Fibroblast of lung (primary cell): ENCODE data around the gene ATP2B2.
A peak's percentile ranks its signal among the peaks of the same experiment; 100 is the strongest.

Source experiments
- EZH2 ChIP-seq: IDR thresholded peaks from 2 replicates; pipeline ENCODE4 v1.5.1; 2012; ENCODE audit warnings: low read length, control low read depth, mild to moderate bottlenecking; ENCODE audit errors: missing control alignments
- TF ChIP-seq, protein P1 (sequence below), 2 donors: IDR thresholded peaks in 1 of 2; conservative IDR thresholded peaks in 1 of 2; 1 replicate in 1 of 2; 2 replicates in 1 of 2; pipeline ENCODE4 v1.5.1; 2011 to 2012; ENCODE audit warnings: low read length in 2 of 2, control low read depth in 1 of 2, inconsistent platforms in 1 of 2, low read depth in 1 of 2, mild to moderate bottlenecking in 1 of 2

DNA sequence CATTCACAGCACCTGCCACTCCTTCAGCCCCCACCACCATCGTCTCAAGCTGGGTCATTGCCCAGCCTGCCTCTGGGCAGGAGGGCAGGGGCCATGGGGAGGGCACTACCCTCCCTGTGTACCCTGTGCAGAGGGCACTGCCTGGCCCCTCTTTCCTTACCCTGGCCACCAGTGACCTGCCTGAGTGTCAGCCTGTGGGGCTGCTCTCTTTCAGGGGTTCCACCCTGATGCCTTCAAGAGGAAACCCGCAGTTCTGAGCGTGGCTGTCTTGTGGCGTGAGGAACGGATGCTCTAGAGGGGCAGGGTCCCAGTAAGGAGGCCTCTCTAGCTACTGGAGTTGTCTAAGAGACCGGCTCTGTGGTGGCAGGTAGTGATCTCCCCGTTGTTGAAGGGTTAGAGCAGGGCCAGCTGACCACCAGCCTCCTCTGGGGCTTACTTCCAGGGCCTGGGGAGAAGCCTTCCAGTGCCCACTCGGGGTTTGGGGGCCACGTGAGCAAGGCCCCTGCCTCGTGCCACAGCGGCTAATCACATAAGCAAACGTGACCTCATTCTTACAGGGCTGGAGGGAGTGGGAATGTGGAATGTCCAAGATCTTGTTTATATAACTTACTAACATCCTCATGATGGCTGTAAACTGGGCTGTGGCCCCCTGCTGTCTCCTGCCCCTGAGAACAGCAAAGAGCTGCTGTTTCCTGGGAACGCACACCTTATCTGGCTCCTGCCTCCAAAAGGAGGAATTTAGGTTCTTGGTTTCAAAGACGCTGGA, 153.1 kb downstream of the ATP2B2 start:
- TF ChIP-seq, protein P1, sequence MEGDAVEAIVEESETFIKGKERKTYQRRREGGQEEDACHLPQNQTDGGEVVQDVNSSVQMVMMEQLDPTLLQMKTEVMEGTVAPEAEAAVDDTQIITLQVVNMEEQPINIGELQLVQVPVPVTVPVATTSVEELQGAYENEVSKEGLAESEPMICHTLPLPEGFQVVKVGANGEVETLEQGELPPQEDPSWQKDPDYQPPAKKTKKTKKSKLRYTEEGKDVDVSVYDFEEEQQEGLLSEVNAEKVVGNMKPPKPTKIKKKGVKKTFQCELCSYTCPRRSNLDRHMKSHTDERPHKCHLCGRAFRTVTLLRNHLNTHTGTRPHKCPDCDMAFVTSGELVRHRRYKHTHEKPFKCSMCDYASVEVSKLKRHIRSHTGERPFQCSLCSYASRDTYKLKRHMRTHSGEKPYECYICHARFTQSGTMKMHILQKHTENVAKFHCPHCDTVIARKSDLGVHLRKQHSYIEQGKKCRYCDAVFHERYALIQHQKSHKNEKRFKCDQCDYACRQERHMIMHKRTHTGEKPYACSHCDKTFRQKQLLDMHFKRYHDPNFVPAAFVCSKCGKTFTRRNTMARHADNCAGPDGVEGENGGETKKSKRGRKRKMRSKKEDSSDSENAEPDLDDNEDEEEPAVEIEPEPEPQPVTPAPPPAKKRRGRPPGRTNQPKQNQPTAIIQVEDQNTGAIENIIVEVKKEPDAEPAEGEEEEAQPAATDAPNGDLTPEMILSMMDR (conservative IDR thresholded peaks at IDR 0.05 in 1 of 2, IDR thresholded peaks at IDR 0.05 in 1 of 2; ENCODE audit: low read depth in 1 of 2, low read length in 2 of 2) = peak in 1 of 2 donors; percentile 24
- no peak for TF ChIP-seq EZH2
